ENCODE results near the gene OR2F2.
A peak's percentile ranks its signal among the peaks of the same experiment; 100 is the strongest.

Gene OR2F2

DNA sequence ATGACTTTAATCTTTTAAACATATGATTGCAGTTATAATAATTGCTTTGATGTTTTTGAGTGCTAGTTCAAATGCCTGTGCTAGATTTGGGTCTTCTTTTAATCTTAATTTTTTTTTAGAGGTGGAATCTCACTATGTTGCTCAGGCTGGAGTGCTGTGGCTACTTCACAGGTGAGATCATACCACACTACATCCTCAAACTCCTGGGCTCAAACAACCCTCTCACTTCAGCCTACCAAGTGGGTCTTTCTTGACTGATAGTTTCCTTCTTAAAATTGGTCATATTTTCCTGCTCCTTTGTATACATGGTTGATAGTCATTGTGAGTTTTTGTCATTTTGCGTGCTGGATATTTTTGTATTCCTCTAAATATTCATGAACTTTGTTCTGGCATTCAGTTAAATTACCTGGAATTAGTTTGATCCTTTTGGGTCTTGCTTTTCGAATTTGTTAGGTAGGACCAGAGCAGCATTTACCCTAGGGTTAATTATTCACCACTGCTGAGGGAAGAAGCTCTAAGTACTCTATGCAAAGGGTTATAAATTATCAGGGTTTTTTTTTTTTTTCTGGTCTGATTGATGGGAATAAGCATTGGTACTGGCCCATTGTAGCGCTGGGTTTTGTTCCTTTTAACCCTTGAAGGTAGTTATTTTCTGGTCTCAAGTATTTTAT is 21.0 kb upstream of the OR2F2 start:
- DNase-seq (ENCODE audit: low read depth in 1 of 2, low spot score in 1 of 2): no peak

GRCh38 chr7:143914938-143915652 is 19.9 kb upstream of the OR2F2 start:
- DNase-seq (ENCODE audit: low read depth in 1 of 2, low spot score in 1 of 2): no peak

GRCh38 chr7:143924851-143925250 is 10.2 kb upstream of the OR2F2 start:
- DNase-seq (ENCODE audit: low read depth in 1 of 2, low spot score in 1 of 2): no peak

- DNase-seq (ENCODE audit: low read depth in 1 of 2, low spot score in 1 of 2): peak in 1 of 2 donors; percentile 13
Measured at GRCh38 chr7:143929224-143929920, 5.7 kb upstream of the OR2F2 start.

GRCh38 chr7:143931739-143932138 is 3.3 kb upstream of the OR2F2 start:
- DNase-seq (ENCODE audit: low read depth in 1 of 2, low spot score in 1 of 2): no peak

GRCh38 chr7:143936087-143937009 is 1.3 kb downstream of the OR2F2 start:
- DNase-seq (ENCODE audit: low read depth in 1 of 2, low spot score in 1 of 2): no peak

DNA sequence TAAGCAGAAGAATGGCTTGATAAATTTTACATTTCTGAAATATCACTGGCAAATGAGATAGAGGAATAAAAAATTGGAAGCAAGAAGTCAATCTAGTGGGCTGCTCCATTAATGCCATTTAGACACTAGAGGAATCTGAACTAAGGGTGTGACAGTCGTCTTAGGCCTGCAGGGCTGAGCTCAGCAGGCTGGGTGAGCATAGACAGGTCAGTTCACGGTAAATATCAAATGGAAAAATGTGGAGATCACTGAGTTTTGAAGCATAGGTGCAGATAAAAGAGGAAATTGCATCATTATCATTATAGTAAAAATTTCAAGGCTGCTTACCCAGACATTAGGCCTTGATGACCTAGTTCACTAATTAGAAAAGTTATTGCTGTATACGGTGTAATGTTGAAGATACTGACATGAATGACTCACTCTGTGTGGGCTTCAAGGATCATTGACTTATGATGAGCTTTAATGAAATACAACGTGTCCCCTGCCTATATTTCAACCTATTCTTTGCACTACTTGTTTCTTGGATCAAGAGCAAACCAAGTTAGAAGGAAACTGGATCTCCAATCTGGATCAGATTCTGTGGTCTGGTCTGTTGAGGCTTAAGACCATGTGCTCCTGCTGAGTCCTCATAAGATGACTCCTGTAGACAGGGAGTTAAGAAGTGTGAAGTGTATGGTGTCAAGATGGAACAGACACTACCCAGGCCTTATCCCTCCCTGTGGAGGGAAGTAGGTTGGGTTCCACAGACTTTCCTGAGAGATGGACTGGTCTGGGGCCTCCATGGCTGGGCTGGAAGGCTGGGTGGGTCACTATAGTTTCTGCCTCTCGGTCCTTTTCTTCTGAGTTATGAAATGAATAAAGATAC is 3.6 kb downstream of the OR2F2 start:
- no peak for DNase-seq (ENCODE audit: low read depth in 1 of 2, low spot score in 1 of 2)

- no peak for DNase-seq (ENCODE audit: low read depth in 1 of 2, low spot score in 1 of 2)
Measured at GRCh38 chr7:143945423-143945822, 10.4 kb downstream of the OR2F2 start.

DNA sequence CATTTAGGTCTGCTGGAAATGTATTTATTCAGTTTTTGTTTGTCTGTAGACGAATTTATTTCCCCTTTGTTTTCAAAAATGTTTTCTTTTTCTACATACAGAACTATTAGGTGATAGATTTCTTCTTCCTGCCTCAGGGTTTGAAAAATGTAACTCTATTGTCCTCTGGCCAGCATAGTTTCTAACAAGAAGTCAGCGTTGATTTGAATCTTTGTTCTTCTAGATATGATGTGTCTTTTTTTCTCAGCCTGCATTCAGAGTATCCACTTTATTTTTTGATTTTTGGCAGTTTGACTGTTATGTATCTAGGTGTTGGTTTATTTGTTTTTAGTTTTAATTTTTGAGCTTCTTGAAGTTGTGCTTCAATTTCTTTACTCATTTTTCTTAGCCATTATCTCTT is 12.1 kb downstream of the OR2F2 start:
- no peak for DNase-seq (ENCODE audit: low read depth in 1 of 2, low spot score in 1 of 2)

DNA sequence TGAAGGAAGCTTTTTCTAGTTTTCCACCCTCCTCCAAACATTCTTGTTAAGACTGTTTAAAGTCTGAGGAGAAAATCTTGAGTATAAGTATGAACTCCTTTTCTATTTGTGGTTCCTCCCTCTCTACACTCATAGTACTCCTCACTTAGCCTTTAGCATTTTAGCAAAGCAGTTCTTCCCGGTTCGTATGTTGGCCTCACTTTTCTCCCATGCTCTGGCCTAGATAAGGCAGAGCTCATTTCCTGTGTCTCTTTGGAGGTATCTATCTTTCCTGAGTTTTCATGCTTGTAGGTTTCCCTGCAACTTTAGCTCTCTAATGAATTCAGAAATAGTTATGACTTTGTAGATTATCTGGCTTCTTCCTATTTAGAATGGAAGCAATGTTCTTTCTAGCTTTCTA is 13.7 kb downstream of the OR2F2 start:
- no peak for DNase-seq (ENCODE audit: low read depth in 1 of 2, low spot score in 1 of 2)

GRCh38 chr7:143953421-143953820 is 18.4 kb downstream of the OR2F2 start:
- no peak for DNase-seq (ENCODE audit: low read depth in 1 of 2, low spot score in 1 of 2)

GRCh38 chr7:143954135-143954534 is 19.1 kb downstream of the OR2F2 start:
- no peak for DNase-seq (ENCODE audit: low read depth in 1 of 2, low spot score in 1 of 2)

- no peak for DNase-seq (ENCODE audit: low read depth in 1 of 2, low spot score in 1 of 2)
Measured at GRCh38 chr7:143954544-143954943, 19.5 kb downstream of the OR2F2 start, which contains the start of gene OR2F1. Gene OR2F1, plus strand, starts transcription at chr7:143954844. Its CDS starts 5,127 bp downstream, at chr7:143959971.

DNA sequence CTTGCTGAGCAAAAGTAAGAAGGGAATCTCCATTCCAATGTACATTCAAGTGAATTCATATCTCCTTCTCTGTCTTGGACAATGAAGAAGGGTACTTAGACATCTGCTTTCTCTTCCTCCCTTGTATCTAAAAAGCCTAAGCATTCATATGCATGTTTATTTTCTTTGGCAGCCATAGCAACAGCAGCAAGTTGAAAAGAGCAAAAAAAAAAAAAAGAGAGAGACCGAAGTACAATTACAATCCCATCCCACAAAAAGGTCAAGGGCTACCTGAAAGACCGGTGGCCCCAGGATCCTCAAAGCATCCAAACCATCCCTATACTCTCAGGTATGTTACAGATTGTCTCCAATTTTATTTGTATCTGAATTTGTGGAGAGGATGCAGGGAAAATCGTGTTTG is 23.7 kb downstream of the OR2F2 start:
- DNase-seq (ENCODE audit: low read depth in 1 of 2, low spot score in 1 of 2): no peak

DNA sequence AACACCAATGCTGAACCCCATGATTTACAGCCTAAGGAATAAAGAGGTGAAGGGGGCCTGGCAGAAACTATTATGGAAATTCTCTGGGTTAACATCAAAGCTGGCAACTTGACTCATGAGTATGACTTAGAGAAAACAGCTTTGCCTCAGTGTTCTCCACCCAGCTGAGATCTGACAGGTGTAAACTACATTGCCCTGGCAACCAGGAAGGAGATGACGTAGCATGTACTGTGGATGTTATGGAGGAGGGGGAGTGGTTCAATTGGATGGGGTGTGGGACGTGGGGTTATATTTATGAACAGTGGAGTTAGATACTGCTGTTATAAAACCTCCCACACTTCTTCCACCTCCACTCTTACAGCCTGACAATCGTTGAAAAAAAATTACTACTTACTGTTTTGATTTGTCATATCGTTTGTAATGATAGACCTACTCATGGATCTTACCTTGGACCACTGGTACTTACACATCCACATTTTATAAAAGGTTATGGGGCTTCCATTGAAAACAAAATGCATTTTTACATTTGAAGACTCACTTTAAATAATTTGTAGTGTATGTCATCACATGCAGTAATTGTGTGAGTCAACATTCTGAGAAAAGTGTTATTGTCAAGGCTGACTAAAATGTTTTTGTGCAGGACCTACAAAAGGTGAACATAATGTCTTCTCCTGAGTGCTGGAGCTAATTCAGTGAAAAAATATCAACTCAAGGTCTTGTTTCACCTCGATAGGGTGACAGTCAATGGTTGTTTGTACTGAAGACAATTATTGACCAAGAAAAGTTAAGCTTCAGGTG is 26.0 kb downstream of the OR2F2 start:
- no peak for DNase-seq (ENCODE audit: low read depth in 1 of 2, low spot score in 1 of 2)

DNA sequence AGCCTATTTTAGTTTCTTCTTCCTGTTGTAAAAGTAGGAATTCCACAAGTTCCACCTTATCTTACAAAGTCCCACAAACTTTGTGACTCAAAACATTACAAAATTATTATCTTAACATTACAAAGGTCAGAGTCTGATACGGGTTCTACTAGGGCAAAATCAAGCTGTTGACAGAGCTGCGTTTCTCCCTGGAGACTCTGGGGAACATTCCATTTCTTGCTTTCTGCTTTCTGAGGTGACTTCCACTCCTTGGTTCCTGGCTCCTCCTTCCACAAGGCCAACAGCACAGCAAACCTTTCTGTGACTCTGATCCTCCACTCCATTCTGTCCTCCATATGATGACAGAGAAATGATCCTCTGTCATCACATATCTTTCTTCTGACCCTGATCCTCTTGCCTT is 30.2 kb downstream of the OR2F2 start:
- no peak for DNase-seq (ENCODE audit: low read depth in 1 of 2, low spot score in 1 of 2)

DNA sequence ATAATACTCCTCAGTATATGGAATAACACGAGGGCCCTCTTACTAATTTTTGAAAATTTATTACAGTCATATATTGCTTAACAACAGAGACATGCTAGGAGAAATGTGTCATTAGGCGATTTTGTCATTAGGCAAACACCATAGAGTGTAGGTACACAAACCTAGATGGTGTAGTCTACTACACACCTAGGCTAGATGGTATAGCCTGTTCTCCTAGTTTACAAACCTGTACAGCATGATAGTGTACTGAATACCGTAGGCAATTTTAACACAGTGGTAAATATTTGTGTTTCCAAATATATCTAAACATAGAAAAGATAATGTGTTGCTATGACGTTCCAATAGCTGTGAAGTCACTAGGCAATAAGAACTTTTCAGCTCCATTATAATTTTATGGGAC is 32.4 kb downstream of the OR2F2 start:
- DNase-seq (ENCODE audit: low read depth in 1 of 2, low spot score in 1 of 2): no peak

DNA sequence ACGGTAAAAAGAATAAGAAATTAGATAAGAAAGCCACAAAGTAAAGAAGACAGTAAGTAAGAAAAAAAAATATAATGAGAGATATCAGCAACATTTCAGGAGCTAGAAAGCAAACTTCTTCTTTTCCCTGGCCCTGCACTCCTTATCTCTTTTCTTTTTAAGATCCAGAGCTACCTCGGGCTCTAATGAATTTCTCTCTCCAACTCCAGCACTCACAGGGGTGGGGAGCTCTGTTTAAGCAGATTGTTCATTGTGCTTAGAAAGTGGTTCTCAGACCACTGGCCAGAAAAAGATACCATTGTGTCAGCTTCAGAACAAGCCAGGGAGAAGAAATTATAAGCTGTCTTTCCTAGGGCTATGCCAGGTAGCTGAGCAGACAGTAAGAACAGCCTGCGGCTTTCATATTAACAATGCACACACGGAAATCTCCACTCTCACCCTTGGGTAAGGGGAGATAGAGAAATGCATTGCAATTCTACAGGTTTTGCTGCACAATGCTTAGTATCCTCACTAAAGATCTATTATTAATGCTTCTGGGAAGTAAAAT is 38.9 kb downstream of the OR2F2 start:
- no peak for DNase-seq (ENCODE audit: low read depth in 1 of 2, low spot score in 1 of 2)

- no peak for DNase-seq (ENCODE audit: low read depth in 1 of 2, low spot score in 1 of 2)
Measured at GRCh38 chr7:143974459-143974858, 39.4 kb downstream of the OR2F2 start.
